NCI-H1436 treated with DMSO at 0.1 percent for 48 hours (cell line): ENCODE measurements around the gene TRIM32.

Experiments
- DNase-seq: peaks from one replicate; lab custom pipeline; 2025; lab: John Stamatoyannopoulos, UW

TRIM32 gene

DNA sequence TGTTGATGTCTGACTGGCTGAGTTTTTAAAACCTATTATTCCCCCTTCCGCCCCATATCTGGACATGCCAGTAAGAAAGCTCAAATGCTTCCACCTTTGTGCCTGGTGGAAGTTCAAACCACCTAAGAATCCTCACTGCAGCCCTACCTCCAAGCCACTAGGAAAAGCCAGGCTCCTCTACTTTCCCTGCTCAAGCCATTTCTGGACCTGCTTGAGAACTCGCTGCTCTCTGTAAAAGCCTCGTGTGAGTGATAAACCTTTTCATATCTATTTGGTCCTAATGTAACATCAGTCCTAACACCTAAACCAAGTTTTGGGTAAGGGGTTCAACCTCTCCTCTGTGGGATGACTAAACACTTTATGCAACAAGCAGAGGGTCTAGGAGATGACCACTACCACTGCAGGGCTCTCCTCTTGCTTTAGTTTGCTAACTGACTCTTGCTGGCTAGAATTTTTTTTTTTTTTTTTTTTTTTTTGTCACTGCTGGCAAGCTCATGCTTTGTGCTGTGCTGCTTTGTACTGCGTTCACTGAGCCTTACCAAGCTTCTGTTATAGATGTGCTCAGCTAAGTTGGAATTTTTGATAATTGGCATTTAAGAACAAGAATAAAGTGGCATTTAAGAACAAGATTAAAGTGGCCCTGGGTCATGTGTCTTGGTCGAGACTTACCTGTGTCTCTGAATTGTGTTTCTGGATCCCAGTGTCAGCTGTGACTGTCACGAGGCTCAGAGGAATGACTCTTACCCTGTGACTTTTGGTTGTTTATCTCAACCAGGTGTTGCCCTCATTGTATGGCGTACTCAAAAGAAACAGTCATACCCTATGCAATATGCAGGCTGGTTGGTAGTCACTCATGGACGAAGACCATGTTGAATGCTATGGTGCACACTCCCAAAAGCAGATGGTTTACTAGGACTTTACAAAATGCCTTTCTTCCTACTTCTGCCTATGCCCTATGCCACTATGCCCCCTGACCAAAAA lies 19.5 kb downstream of the TRIM32 start:
- DNase-seq = no peak

DNA sequence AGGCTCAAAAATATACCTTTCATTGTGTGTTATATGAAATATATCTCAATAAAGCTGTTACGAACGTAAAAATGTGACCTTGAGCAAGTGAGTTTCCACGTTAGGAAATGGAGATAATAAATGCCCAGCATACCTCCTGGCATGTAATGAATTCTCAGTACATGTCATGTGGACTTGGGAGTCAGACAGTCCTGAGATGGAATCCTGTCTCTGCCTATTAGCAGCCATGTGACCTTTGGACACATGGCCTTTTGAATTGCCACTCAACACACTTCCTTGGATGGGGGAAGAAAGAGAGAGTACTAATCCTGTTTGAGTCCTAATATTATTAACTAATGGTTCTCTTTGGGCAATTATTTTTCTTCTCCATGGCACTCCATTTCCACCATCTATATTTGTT lies 25.7 kb downstream of the TRIM32 start:
- no peak for DNase-seq

DNA sequence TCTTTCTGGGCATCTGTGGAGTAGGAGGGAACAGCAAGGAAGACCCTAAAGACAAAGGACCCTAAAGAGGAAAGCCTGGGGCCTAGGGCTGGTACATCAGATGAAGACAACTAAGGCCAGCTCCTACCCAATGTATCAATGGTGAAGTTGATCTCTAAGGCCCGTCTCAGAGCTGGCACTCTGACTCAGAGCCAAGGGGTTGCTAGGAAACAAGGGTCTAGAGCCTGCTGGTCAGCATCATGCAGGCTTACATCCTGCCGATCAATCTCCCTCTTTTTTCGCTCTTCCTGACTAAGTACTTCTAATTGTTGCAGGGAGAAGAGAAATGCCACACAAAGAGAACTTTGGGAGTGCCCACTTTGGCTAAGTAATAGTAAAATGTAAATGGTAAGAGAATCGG lies 26.2 kb downstream of the TRIM32 start:
- DNase-seq = no peak

DNA sequence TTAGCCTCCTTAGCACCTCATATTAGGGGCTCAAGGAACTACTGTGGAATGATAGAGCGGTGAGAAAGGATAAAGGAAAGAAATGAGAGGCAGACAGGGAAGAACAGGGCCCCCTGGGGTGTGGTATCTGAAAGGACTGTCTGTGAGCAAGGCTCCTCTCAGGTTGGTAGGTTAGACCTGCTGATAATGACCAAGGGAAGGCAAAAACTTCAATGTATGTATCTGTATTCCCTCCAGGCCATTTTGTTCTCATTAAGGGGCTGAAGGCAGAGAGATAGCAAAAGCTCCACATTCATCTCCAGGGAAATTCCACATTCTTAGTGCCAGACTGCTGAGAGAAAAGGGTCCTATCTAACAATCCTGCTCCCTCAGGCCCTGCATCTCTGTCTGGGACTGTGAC lies 28.6 kb downstream of the TRIM32 start:
- no peak for DNase-seq

DNA sequence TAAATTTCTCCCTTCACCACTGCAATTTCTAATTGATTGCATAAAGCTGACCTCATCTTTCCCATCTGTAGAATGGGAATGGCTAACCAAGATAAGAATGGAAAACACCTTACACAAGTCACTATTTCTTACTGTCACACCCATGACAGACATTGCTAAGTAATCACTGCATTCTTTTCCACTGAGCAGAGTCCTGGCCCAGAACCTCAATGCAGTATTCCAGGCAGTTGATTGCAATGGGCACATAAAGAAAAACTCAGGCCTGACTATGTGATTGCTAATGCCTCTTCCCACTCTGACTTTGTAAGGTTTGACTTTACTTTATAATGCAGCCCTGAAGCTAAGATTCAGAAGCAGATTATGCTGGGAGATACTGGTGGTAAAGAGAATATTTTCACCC lies 29.3 kb downstream of the TRIM32 start:
- DNase-seq = no peak

DNA sequence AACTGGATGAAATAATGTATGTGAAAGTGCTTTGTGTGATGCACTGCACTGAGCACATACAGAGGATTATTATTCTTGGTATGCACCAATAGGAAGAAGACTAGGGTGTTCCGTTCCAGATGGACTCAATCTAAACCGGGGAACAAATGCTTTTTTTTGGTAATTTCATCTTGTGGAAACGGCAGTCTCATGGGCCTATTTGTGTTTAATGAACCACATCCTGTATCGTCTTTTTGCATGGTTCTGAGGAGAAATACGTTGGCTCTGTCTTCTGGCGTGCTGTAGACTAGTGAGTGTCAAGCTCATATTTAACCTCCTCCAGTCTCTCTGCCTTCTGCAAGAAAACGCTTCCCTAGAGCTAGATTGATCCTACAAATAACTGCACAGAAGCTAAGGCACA lies 30.0 kb downstream of the TRIM32 start:
- no peak for DNase-seq

DNA sequence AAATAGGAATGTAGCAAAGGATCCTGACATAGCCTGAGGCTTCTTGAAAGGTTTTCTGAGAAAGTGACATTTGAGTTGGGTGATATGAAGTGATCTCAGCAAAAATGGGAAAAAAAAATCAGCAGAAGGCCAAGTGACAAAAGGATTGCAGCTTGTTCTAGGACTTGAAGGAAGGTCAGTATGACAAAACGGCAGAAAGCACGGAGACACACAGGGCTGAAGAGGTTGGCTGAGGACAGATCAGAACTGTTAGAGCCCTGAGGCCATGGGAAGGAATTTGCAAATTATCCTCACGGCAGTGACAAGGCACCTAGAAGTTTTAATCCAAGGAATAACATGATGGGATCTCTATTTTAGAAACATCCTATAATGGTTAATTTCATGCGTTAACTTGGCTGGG lies 31.0 kb downstream of the TRIM32 start:
- DNase-seq = no peak

DNA sequence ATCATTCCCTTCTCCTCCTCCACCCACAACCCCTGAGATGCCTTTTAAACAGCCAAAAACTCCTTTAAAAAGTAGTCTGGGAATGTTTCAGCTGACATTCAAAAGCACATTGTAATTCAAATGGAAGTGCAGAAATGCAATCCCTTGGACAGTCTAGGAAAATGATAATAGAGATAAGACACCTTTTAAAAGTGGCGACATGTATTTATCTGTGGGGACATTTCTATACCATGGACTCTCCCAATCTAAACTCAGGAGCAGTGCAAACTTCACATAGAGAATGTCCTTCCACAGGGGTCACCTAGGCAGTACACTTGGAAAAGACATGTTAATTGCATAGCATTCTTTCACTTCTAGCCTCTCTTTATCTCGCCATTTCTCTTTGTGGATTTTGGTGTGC lies 33.0 kb downstream of the TRIM32 start:
- DNase-seq = no peak

DNA sequence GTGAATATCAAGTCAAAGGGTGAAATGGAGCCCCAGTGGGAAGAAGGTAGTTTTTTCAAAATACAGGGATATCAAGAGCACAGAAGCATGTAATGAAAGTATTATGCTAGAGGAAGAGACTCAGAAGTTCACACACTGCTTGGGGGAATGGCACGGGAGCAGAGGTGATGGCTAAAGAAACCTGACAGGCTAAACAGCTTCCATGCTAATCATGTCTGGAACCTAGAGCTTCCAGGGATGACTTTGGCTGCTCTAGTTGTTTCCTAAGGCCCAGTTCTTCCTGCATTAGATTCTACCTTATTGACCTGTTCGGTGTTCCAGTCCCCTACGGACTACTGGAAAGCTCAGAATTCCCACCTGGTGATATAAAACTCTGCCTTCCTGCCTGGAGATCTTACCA lies 34.3 kb downstream of the TRIM32 start:
- no peak for DNase-seq

DNA sequence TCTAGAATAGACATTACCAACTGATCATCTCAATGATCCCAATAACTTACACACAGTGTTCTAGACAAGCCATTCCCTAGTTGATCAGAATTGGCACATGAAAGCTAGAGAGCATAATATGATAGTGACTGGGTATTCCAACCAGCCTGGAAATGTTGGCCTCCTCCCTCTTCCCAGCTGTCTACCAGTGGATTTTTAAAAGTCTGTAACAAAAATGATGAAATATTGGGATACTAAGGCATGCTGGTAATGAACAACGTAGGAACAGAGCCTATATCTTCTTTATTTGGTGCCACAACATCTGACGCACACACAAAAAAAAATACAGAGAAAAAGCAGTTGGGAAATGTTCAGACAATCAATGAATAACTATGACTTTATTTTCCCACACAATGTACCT lies 34.8 kb downstream of the TRIM32 start:
- no peak for DNase-seq

DNA sequence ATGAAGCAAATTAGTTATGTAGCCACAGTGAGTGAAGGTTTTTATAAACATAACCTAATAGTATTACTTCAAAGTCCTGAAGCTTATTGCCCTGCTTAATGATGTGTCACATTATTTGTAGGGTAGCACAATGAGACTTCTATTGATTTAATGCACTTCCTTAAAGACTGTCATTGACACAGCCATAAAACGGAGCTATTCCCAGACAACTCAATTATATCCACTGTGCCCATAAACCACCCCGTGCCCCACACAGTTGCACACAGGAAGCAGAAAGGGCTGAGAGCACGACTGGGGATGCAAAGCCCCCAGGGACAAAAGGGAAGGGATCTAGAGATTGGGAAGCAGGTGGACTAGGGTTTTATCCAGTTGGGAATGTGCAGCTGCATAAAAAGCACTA lies 37.0 kb downstream of the TRIM32 start:
- DNase-seq = no peak

DNA sequence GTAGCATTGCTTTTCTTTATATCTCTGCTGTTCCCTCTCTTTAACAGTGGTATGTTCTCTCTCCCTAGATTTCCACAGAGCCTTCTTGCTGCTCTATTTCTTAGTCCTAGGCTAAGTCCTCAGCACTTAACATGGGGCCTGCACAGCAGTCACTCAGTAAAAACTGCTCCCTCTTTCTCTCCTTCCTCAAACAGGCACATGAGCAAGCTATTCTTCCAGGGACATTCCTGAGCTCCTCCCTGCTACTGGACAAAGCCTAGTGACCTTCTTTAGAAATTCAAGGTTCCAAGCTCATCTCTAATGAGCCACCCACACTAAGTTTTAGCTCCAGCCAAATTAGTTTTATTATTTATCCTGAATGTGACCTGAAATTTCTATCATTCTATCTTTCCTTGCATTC lies 39.5 kb downstream of the TRIM32 start:
- no peak for DNase-seq

DNA sequence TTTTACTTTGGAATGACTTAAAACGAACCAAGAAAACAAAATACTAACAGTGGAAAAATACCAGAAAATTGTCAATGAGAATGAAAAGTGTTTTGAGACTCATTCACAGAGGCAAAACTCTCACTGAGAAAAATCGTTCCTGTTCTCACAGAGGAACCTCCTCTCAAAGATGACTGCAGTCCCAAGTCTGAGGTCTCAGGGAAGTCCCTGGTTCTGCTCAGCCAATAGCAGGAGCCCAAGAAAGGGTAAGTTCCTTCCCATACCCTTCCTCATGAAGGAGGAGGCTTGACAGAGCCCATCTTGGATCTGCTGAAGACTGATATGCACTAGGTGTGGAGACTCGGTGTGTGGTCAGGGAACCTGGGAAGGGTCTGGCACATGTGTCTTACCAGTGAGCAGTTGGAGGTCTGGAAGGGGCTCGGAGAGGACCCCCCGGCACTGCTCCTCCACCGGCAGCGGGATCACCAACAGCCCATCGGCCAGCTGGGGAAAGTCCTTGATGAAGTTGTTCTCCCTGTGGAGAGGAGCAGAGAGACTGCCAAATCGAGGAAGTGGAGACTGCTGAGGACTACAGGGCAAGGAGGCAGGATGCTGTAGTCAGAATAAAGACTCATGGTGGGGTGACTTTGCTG lies 46.0 kb downstream of the TRIM32 start:
- DNase-seq = no peak

DNA sequence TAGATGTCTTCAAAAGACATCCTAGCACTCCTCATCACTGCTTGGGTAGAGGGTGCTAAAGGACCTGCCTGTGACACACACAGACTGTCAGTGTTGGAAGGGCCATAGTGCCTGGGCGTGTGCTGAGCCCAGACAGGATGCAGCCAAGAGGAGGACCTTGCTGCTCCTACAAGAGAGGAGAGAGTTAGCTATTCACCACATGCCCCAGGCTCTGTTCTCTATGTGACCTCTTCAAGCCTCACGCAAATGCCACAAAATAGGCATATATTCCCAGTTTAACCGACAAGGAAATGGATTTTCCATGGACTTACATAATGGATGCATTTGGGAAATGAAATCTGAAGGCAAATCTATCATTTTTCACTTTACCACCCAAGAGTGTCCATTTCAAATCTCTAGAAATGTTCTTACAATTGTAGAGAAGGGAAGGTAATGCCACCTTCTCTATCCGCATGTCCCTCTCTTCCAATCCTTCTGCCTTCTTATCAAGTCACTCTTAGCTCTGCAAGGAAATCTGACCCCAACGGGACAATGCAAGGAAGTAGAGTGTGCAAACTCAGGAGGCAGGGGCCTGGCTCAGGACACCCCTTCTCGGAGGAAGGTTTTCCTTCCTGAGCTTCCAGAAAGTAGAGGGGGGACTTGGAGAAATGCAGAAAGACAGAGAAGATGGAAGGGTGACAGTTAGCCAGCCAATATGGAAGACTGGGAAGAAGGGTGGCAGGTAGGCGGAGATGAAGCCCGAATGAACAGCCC lies 49.5 kb downstream of the TRIM32 start:
- DNase-seq = no peak

DNA sequence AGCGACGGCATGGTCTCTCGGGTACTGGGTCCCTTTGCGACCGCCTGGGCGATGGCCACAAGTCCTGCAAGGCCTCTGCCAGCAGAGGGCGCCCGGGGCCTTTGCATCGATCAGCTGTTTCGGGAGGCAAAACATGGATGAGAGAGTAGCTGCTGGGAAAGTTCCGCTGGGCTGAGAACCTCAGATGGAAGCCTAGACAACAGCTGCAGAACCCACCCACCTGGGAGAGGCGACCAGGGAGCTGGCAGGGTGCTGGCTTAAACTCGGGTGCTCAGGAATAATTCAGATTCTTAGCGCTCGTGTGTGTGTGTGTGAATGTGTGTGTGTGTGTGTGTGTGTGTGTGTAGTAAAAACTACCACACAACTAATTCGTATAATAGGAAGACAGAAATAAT lies 50.0 kb downstream of the TRIM32 start:
- no peak for DNase-seq

DNA sequence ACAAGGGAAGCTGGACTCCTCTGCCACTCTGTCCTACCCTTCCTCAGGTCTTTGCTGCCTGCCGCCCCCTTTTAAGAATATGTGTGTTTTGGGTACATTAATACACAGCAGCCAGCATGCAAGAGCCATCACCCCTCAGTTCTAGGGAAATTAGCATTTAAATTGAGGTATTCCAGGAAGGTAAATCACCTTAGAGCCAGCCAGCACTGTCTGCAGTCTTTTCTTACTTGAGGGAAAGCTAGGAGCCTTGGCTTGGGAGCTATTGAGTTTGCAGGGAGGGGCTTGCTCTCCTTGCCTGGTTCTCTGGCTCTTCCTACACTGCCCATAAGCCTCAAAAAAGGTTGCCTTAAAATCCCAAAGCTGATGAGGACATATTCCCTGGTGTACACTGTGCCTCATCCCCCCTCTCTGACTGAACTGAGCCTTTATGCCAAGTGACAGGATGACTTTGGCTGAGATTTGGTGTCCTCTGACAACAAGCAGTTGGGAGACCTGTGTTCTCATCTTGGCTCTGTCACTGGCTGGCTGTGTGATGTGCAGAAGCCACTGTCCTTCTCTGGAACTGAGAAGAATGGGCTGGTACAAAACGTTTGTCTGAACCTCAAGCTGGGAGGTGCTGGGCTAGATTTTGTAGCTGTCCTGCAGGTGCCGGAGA lies 54.1 kb downstream of the TRIM32 start:
- DNase-seq = no peak

DNA sequence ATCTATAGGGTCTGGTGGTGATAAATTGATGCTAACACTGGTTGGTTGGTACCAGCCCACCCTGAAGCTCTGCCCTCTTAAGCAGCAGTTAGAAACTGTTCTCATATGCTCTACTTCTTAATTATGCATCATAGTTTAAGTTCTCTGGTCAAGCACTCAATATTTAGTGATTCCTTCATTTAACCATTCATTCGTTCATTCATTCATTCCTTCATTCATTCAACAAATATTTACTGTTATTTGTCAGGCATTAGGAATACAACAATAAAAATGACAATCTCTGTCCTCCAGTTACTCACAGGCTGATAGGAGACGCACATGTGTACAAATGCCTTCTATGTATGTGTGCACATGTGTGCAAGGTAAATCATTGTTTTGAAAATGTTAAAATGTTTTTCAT lies 54.6 kb downstream of the TRIM32 start:
- no peak for DNase-seq

DNA sequence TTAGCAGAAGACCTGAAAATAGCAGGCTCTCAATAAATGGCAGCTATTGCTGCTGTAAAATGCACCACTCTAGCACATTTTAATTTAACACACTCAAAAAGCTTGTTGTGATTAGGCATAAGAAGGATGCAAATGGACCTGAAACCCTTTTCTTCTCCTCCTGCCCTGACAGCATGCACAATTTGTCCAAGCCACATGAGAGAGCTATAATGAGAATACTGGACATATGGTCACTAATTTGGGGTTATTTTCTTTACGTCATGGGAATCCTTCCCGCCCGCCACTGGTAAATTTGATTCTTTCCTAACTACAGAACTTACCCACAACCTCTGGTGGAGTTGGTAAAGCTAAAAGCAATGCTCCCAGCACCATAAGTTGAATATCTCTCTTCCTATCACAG lies 62.1 kb downstream of the TRIM32 start:
- DNase-seq = no peak

DNA sequence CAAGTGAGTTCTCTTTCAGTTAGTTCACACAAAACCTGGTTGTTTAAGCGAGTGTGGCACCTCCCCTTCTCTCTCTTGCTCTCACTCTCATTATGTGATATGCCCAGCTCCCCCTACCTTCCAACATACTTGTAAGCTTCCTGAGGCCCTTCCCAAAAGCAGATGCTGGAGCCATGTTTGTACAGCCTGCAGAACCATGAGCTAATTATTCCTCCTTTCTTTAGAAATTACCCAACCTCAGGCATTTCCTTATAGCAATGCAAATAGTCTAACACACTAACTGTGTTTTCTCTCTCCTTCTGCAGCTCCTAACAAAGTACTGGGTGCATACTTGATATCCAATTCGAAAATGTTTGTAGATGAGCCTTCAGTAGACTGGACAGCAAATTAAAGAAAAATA lies 62.7 kb downstream of the TRIM32 start:
- no peak for DNase-seq

DNA sequence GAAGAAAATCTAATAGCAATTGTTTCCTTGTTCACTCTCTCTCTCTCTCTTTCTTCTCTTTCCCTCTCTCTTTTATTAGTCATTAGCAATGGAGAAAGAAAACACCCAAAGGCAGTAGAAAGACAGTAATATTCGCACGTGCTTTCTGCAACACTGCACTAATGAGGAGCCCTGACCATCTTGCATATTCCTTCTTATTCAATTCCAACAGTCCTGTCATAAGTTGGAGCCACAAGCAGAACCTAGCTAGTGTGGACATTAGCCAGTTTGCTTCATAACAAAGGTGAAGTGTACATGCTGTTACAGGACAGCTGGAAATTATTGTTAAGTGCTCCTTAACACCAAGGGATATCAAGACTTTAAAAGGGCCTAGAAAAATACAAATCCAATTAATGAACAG lies 63.4 kb downstream of the TRIM32 start:
- DNase-seq = no peak
